NCI-H1930 (cell line): ENCODE data around the gene SERPINA6.
"Not testable (repeated sequence)": the region's sequence is repeated elsewhere in the genome, so short reads cannot be mapped to it uniquely, and the experiment has no call there.

Source experiments
- DNase-seq, 2 experiments: peaks; one replicate each; lab custom pipeline; 2025; lab: John Stamatoyannopoulos, UW

The SERPINA6 gene

GRCh38 chr14:94321421-94322271, 1.5 kb downstream of the SERPINA6 start:
- DNase-seq = no peak

- no peak for DNase-seq
These were observed 2.9 kb downstream of the SERPINA6 start for GRCh38 chr14:94320243-94320642.

GRCh38 chr14:94317259-94317658, 5.9 kb downstream of the SERPINA6 start:
- DNase-seq = no peak

- DNase-seq = no peak
These were observed 6.4 kb downstream of the SERPINA6 start for GRCh38 chr14:94316692-94317091.

- DNase-seq = no peak
These were observed 8.2 kb downstream of the SERPINA6 start for GRCh38 chr14:94314890-94315289.

GRCh38 chr14:94313991-94314655, 9.0 kb downstream of the SERPINA6 start:
- no peak for DNase-seq

GRCh38 chr14:94312481-94313246, 10.5 kb downstream of the SERPINA6 start:
- no peak for DNase-seq

GRCh38 chr14:94310248-94310647, 12.9 kb downstream of the SERPINA6 start:
- no peak for DNase-seq

GRCh38 chr14:94309721-94310120, 13.4 kb downstream of the SERPINA6 start:
- DNase-seq = no peak

- no peak for DNase-seq
These were observed 15.6 kb downstream of the SERPINA6 start for GRCh38 chr14:94307410-94307992.

- no peak for DNase-seq
These were observed 16.8 kb downstream of the SERPINA6 start for GRCh38 chr14:94306047-94306978.

- DNase-seq = no peak
These were observed 17.5 kb downstream of the SERPINA6 start for GRCh38 chr14:94305620-94306019.

- no peak for DNase-seq
These were observed 18.9 kb downstream of the SERPINA6 start for GRCh38 chr14:94304243-94304642.

GRCh38 chr14:94303111-94303510, 20.0 kb downstream of the SERPINA6 start:
- DNase-seq = no peak

GRCh38 chr14:94298130-94298529, 25.0 kb downstream of the SERPINA6 start:
- no peak for DNase-seq

- not testable (repeated sequence) for DNase-seq
These were observed 27.0 kb downstream of the SERPINA6 start for GRCh38 chr14:94296181-94296545.

GRCh38 chr14:94295360-94296180, 27.6 kb downstream of the SERPINA6 start:
- DNase-seq = no peak

GRCh38 chr14:94293578-94293924, 29.6 kb downstream of the SERPINA6 start:
- no peak for DNase-seq

- no peak for DNase-seq
These were observed 30.1 kb downstream of the SERPINA6 start, which contains the start of gene SERPINA10 for GRCh38 chr14:94292872-94293577. TSS of gene SERPINA10 (minus strand) at chr14:94293268. CDS start at chr14:94290593, 2,675 bp downstream.

GRCh38 chr14:94292526-94292871, 30.6 kb downstream of the SERPINA6 start:
- no peak for DNase-seq
